A673 (cell line): Measurements from ENCODE around the gene GRM1. TPM values are rescaled to one million over a fixed set of nuclear protein-coding genes. Genes with fewer than 3 reads are reported as not detected.

Experiments used
- Bru-seq: library from RNA; stranded (reverse); fragments of 400-500 nt; gene quantifications from one replicate; lab custom pipeline; 2021; lab: Mats Ljungman, UMichigan
- BruChase-seq, 2 experiments: library from RNA; stranded (reverse); fragments of 400-500 nt; gene quantifications; one replicate each; lab custom pipeline; 2021; lab: Mats Ljungman, UMichigan
- BruUV-seq: library from RNA; stranded (reverse); fragments of 400-500 nt; replicated peaks from 2 replicates; lab custom pipeline; 2021; lab: Mats Ljungman, UMichigan
- CTCF ChIA-PET: fragments of 300-600 bp; sonication (Branson Sonifier 250); formaldehyde crosslinking; loops from one replicate; lab custom pipeline; 2022; ENCODE audit warnings: antibody characterized with exemption; lab: Charles Lee
- POLR2A ChIA-PET: fragments of 300-600 bp; sonication (Branson Sonifier 250); formaldehyde crosslinking; loops from one replicate; lab custom pipeline; 2022; ENCODE audit warnings: antibody characterized with exemption; ENCODE audit not compliant: low non-redundant PET; lab: Charles Lee
- DNase-seq: peaks from one replicate; pipeline ENCODE4 v3.0.0-alpha.2; 2015; ENCODE audit warnings: low spot score
- H3K27ac ChIP-seq: fragments of 200-600 bp; sonication (generic); 2 replicates; pipeline ENCODE4 v1.5.1; 2016; ENCODE audit warnings: mixed run types, low read depth, mild to moderate bottlenecking, mixed read lengths, antibody characterized with exemption, low read length; ENCODE audit not compliant: poor library complexity, severe bottlenecking
- H3K27me3 ChIP-seq: fragments of 200-600 bp; sonication (generic); replicated peaks from 2 replicates; pipeline ENCODE4 v1.6.1; 2017; ENCODE audit warnings: mixed run types, low read depth, mild to moderate bottlenecking, mixed read lengths, antibody characterized with exemption, low read length; ENCODE audit not compliant: insufficient read depth, poor library complexity
- H3K36me3 ChIP-seq: fragments of 200-600 bp; sonication (generic); 2 replicates; pipeline ENCODE4 v1.6.1; 2016; ENCODE audit warnings: mixed run types, mild to moderate bottlenecking, mixed read lengths, antibody characterized with exemption, low read length; ENCODE audit not compliant: insufficient read depth, poor library complexity, severe bottlenecking
- H3K4me1 ChIP-seq: fragments of 200-600 bp; sonication (generic); 2 replicates; pipeline ENCODE4 v1.6.1; 2017; ENCODE audit warnings: mixed run types, mild to moderate bottlenecking, mixed read lengths, antibody characterized with exemption, low read length; ENCODE audit not compliant: insufficient read depth, poor library complexity, severe bottlenecking
- H3K4me3 ChIP-seq: fragments of 200-600 bp; sonication (generic); 2 replicates; pipeline ENCODE4 v1.5.1; 2016; ENCODE audit warnings: low read depth, mixed run types, mild to moderate bottlenecking, mixed read lengths, low read length; ENCODE audit not compliant: poor library complexity, severe bottlenecking
- H3K9me3 ChIP-seq: fragments of 200-600 bp; sonication (generic); 2 replicates; pipeline ENCODE4 v1.6.1; 2016; ENCODE audit warnings: mixed run types, low read depth, mild to moderate bottlenecking, mixed read lengths, antibody characterized with exemption, low read length; ENCODE audit not compliant: poor library complexity, severe bottlenecking
- EZH2 ChIP-seq: fragments of 200-600 bp; sonication (generic); IDR thresholded peaks from 2 replicates; pipeline ENCODE4 v1.6.1; 2017; ENCODE audit warnings: borderline replicate concordance, low read depth, mild to moderate bottlenecking, mixed read lengths, antibody characterized with exemption, low read length; ENCODE audit not compliant: poor library complexity, severe bottlenecking
- intact Hi-C: fragments of 100-400 bp; cut with micrococcal nuclease; formaldehyde crosslinking; loops from one replicate; pipeline ENCODE4 v1.10.0; 2022; ENCODE audit not compliant: unreplicated experiment
- long read RNA-seq: library from polyadenylated mRNA; stranded (forward); transcript quantifications from one replicate; pipeline ENCODE4 v2.0.0, GENCODE V29; 2022
- total RNA-seq: library from RNA; stranded (reverse); gene quantifications from 2 replicates; pipeline ENCODE4 v1.2.3, GENCODE V29; 2021
- TF ChIP-seq, protein P1 (sequence below): fragments of 300-800, 200-600 bp; sonication (generic); conservative IDR thresholded peaks from 2 replicates; pipeline ENCODE4 v1.5.1; 2017; ENCODE audit warnings: low read depth, mild to moderate bottlenecking, antibody characterized with exemption, low read length, moderate library complexity, mixed read lengths

Gene GRM1
- total RNA-seq (0.11 and 0.15 TPM in 2 replicates), Bru-seq, nascent RNA (percentile 7 among the genes with signal in this experiment), BruChase-seq, experiment 1, labeled RNA remaining after a 2-hour chase (percentile 5 among the genes with signal in this experiment), BruChase-seq, experiment 2, labeled RNA remaining after a 6-hour chase (percentile 5 among the genes with signal in this experiment)
- long read RNA-seq, result 0 reads

DNA sequence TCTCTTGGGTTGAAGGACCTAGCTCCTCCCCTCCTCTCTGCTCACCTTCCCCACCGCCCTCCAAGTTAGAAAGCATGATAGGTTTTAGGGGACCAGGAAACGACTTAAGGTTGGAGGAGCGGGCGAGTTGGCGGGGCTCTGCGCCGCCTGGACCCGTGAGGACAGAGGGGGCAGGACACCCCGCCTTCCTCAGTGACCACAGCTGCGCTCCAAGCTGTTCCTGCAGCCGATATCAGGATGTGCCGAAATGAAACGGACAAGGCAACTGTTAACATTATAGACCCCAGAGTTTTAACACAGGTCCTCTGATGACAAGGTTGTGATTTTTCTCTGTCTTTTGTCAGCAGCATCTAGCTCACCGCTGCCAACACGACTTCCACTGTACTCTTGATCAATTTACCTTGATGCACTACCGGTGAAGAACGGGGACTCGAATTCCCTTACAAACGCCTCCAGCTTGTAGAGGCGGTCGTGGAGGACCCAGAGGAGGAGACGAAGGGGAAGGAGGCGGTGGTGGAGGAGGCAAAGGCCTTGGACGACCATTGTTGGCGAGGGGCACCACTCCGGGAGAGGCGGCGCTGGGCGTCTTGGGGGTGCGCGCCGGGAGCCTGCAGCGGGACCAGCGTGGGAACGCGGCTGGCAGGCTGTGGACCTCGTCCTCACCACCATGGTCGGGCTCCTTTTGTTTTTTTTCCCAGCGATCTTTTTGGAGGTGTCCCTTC, at the start of gene GRM1:
Gene GRM1 (plus strand): TSS at position 212 of the 722 bp plus-strand sequence. CDS start 456 bp downstream, at position 668.
- Histone ChIP-seq H3K9me3 (no peaks in the 10 kb centered on the region), H3K36me3 (no peaks in the 10 kb centered on the region), H3K4me1 (no peaks in the 10 kb centered on the region), H3K4me3 (no peak within 1 kb of the TSS), H3K27ac (no peak within 1 kb of the TSS), H3K27me3 (peaks cover 86% of the 10 kb centered on the region)
- intact Hi-C loops, result no loop called here
- ChIA-PET POLR2A (no interaction called here), CTCF (interaction anchor here (1.0 kb wide), 1 partner anchor 12 kb away, joined by 3 read pairs; no protein-coding TSS in a partner anchor)
- peak; percentile 68 for TF ChIP-seq EZH2
- TF ChIP-seq, protein P1, sequence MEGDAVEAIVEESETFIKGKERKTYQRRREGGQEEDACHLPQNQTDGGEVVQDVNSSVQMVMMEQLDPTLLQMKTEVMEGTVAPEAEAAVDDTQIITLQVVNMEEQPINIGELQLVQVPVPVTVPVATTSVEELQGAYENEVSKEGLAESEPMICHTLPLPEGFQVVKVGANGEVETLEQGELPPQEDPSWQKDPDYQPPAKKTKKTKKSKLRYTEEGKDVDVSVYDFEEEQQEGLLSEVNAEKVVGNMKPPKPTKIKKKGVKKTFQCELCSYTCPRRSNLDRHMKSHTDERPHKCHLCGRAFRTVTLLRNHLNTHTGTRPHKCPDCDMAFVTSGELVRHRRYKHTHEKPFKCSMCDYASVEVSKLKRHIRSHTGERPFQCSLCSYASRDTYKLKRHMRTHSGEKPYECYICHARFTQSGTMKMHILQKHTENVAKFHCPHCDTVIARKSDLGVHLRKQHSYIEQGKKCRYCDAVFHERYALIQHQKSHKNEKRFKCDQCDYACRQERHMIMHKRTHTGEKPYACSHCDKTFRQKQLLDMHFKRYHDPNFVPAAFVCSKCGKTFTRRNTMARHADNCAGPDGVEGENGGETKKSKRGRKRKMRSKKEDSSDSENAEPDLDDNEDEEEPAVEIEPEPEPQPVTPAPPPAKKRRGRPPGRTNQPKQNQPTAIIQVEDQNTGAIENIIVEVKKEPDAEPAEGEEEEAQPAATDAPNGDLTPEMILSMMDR, result no peak
- no TSS peak for BruUV-seq
- no peak for DNase-seq

DNA sequence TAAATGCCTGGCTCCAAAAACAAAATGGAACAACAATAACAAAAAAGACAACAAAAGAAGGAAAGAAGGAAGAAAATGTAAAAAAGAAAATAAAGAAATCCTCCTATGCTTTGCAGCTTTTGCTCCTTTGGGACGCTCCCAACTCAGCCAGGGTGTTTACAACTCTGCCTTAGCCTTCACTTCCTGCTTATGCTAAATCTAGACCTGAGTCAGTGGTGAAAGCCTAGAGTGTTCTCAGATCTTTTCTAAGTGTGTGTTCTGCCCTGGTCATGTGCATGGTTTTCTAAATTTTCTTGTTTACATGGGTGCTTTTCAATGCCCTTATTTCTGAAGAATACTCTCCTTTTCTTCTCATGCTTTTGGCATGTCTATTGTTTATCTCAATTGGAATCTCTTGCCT, 19.5 kb upstream of the GRM1 start:
- BruUV-seq, result no TSS peak
- POLR2A ChIA-PET, result no interaction called here
- Histone ChIP-seq H3K9me3 (no peaks in the 10 kb centered on the region), H3K27ac (no peak overlapping the region), H3K27me3 (no peaks in the 10 kb centered on the region), H3K4me1 (no peaks in the 10 kb centered on the region), H3K36me3 (no peaks in the 10 kb centered on the region), H3K4me3 (no peak overlapping the region)
- no peak for DNase-seq
- TF ChIP-seq EZH2, result no peak
- TF ChIP-seq, protein P1, result no peak
- CTCF ChIA-PET, result no interaction called here
- intact Hi-C loops, result no loop called here

DNA sequence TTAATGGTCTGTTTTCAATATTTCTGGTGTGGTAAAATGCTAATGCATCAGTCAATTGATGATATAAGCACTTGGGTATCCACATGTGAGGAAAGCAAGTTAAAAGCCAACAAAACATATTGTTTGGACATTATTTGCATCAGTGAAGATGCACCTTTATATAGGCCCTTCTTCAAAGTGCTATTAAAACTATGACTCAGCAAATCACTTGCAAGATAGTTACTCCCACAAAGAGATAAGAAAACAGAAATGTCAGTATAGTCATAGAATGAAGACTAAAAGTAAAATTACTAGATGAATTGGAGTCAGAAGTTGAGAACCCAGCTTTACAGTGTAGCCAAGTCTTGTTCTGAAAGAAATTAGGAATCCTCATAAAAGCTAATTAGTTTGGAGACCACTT, 14.6 kb upstream of the GRM1 start:
- Histone ChIP-seq H3K4me1 (no peaks in the 10 kb centered on the region), H3K27ac (no peak overlapping the region), H3K4me3 (no peak overlapping the region), H3K27me3 (no peaks in the 10 kb centered on the region), H3K36me3 (no peaks in the 10 kb centered on the region), H3K9me3 (no peaks in the 10 kb centered on the region)
- intact Hi-C loops, result no loop called here
- ChIA-PET CTCF (no interaction called here), POLR2A (no interaction called here)
- no peak for TF ChIP-seq EZH2
- TF ChIP-seq, protein P1, result no peak
- DNase-seq, result no peak
- no TSS peak for BruUV-seq
